Measurements from ENCODE around the gene TSHZ1. TPM values are rescaled to one million over a fixed set of nuclear protein-coding genes. Genes with fewer than 3 reads are reported as not detected.
A peak's percentile ranks its signal among the peaks of the same experiment; 100 is the strongest.

TSHZ1 gene
- total RNA-seq, 4 donors from 2014 or later: 5.4 to 20.2 (median 13.7) TPM

- Histone ChIP-seq H3K27ac (no peak overlapping the region), H3K9me3 (no peaks in the 10 kb centered on the region), H3K27me3 (no peaks in the 10 kb centered on the region), H3K4me1 (peaks cover 0 to 40% (median 15%) of the 10 kb centered on the region in 3 donors), H3K36me3 (peaks cover 0 to 1% (median 0%) of the 10 kb centered on the region in 3 donors), H3K4me3 (no peak overlapping the region)
- DNase-seq: no peak
- TF ChIP-seq CTCF (IDR thresholded peaks at IDR 0.05): no peak
- TF ChIP-seq POLR2A (IDR thresholded peaks at IDR 0.05): no peak
- intact Hi-C loops (cut with DNase I): no loop called here
- 73 to 81% methylated on average over 11 to 16 of the region's 16 CpGs for WGBS, 2 donors
Observed at GRCh38 chr18:75276818-75277609, 66.4 kb downstream of the TSHZ1 start.

- H3K27me3 ChIP-seq: no peaks in the 10 kb centered on the region
- peaks cover 0 to 40% (median 15%) of the 10 kb centered on the region in 3 donors for H3K4me1 ChIP-seq
- peaks cover 0 to 7% (median 0%) of the 10 kb centered on the region in 3 donors for H3K36me3 ChIP-seq
- H3K4me3 ChIP-seq: no peak overlapping the region
- WGBS, 2 donors: 92 to 100% methylated on average over 1 to 4 of the region's 4 CpGs
- H3K9me3 ChIP-seq: no peaks in the 10 kb centered on the region
- TF ChIP-seq POLR2A (IDR thresholded peaks at IDR 0.05) (no peak), CTCF (IDR thresholded peaks at IDR 0.05) (no peak)
- intact Hi-C loops (cut with DNase I): no loop called here
- H3K27ac ChIP-seq: no peak overlapping the region
- DNase-seq: no peak
Observed at GRCh38 chr18:75277610-75277928, 67.0 kb downstream of the TSHZ1 start.

GRCh38 chr18:75279381-75279780 lies 68.8 kb downstream of the TSHZ1 start:
- Histone ChIP-seq H3K4me1 (peaks cover 0 to 40% (median 15%) of the 10 kb centered on the region in 3 donors), H3K9me3 (no peaks in the 10 kb centered on the region), H3K27me3 (no peaks in the 10 kb centered on the region), H3K27ac (no peak overlapping the region), H3K4me3 (no peak overlapping the region), H3K36me3 (peaks cover 0 to 10% (median 0%) of the 10 kb centered on the region in 3 donors)
- TF ChIP-seq POLR2A (IDR thresholded peaks at IDR 0.05): no peak
- no peak for TF ChIP-seq CTCF (IDR thresholded peaks at IDR 0.05)
- intact Hi-C loops (cut with DNase I): no loop called here
- DNase-seq: no peak
- 93 to 100% methylated on average over 4 to 5 of the region's 5 CpGs for WGBS, 2 donors

- no peaks in the 10 kb centered on the region for H3K27me3 ChIP-seq
- TF ChIP-seq POLR2A (IDR thresholded peaks at IDR 0.05) (no peak), CTCF (IDR thresholded peaks at IDR 0.05) (no peak)
- WGBS, 2 donors: 71 to 80% methylated on average over 10 to 20 of the region's 20 CpGs
- H3K4me3 ChIP-seq: peak overlapping the region in 1 of 4 donors; percentile 24
- peaks cover 3 to 21% (median 3%) of the 10 kb centered on the region in 3 donors for H3K36me3 ChIP-seq
- H3K4me1 ChIP-seq: peaks cover 0 to 40% (median 15%) of the 10 kb centered on the region in 3 donors
- intact Hi-C loops (cut with DNase I): no loop called here
- DNase-seq: no peak
- H3K27ac ChIP-seq: peak overlapping the region in 3 of 4 donors; percentile 29 to 72 (median 55)
- H3K9me3 ChIP-seq: no peaks in the 10 kb centered on the region
Observed at GRCh38 chr18:75280427-75281280, 70.1 kb downstream of the TSHZ1 start.

- Histone ChIP-seq H3K9me3 (no peaks in the 10 kb centered on the region), H3K4me1 (peaks cover 0 to 24% (median 6%) of the 10 kb centered on the region in 3 donors), H3K27ac (no peak overlapping the region), H3K27me3 (no peaks in the 10 kb centered on the region), H3K36me3 (peaks cover 18 to 42% (median 22%) of the 10 kb centered on the region in 3 donors), H3K4me3 (no peak overlapping the region)
- intact Hi-C loops (cut with DNase I): no loop called here
- WGBS, 2 donors: 75 to 98% methylated on average over 7 to 8 of the region's 15 CpGs
- no peak for TF ChIP-seq CTCF (IDR thresholded peaks at IDR 0.05)
- no peak for TF ChIP-seq POLR2A (IDR thresholded peaks at IDR 0.05)
- DNase-seq: no peak
Observed at GRCh38 chr18:75282746-75283145, 72.1 kb downstream of the TSHZ1 start.

Measured in esophagus squamous epithelium (tissue), 5 donors.